HCT116 (cell line): ENCODE measurements around the gene TXLNB. TPM values are rescaled to one million over a fixed set of nuclear protein-coding genes. Genes with fewer than 3 reads are reported as not detected.

Experiments
- ATAC-seq: fragments of 200-7000 bp; cut with Tn5 transposase; 2 replicates; pipeline ENCODE4 v1.9.1; 2020; ENCODE audit warnings: mild to moderate bottlenecking, moderate library complexity
- BruUV-seq: library from RNA; stranded (reverse); fragments of 400-500 nt; replicated peaks from 2 replicates; lab custom pipeline; 2021; lab: Mats Ljungman, UMichigan
- CTCF ChIA-PET: fragments of 300-600 bp; sonication (Branson Sonifier 250); formaldehyde crosslinking; loops from one replicate; lab custom pipeline; 2021; ENCODE audit warnings: antibody characterized with exemption; lab: Charles Lee
- POLR2A ChIA-PET: fragments of 300-600, 350-600 bp; sonication (Branson Sonifier 250); formaldehyde crosslinking; loops from one replicate; lab custom pipeline; 2021; ENCODE audit warnings: antibody characterized with exemption; lab: Charles Lee
- RAD21 ChIA-PET, 2 experiments: fragments of 300-600 bp; sonication (Branson Sonifier 250); formaldehyde crosslinking; loops; one replicate each; lab custom pipeline; 2023; ENCODE audit warnings: low total read pairs in 2 of 2; ENCODE audit not compliant: uncharacterized antibody in 2 of 2, unreplicated experiment in 2 of 2, low non-redundant PET in 1 of 2; lab: Charles Lee
- DNase-seq: peaks from one replicate; pipeline ENCODE4 v3.0.0-alpha.2; 2010; ENCODE audit warnings: low read depth, low spot score
- H2AFZ ChIP-seq: fragments of 200-600 bp; shearing (Covaris generic), sonication (generic); 2 replicates; pipeline ENCODE4 v1.6.1; 2017; ENCODE audit warnings: low read depth, mixed run types, mixed read lengths, antibody characterized with exemption, low read length; ENCODE audit not compliant: poor library complexity, severe bottlenecking
- H3K27ac ChIP-seq: 2 replicates; pipeline ENCODE4 v1.5.1; 2012; ENCODE audit warnings: low read depth, low read length
- H3K27me3 ChIP-seq: fragments of 200-600 bp; sonication (generic); 2 replicates; pipeline ENCODE4 v1.6.1; 2016; ENCODE audit warnings: mixed run types, low read length, mixed read lengths; ENCODE audit not compliant: insufficient read depth
- H3K36me3 ChIP-seq, 2 experiments: fragments of 200-500 bp in 1 of 2; fragments of 200-600 bp in 1 of 2; sonication (Bioruptor generic) in 1 of 2; sonication (generic) in 1 of 2; 2 replicates each; pipeline versions ENCODE4 v1.5.1 to v1.6.1; 2014 to 2016; ENCODE audit warnings: low read length in 2 of 2, inconsistent platforms in 1 of 2, mixed read lengths in 1 of 2, mixed run types in 1 of 2; ENCODE audit not compliant: insufficient read depth in 2 of 2, control insufficient read depth in 1 of 2
- H3K4me1 ChIP-seq, 2 experiments: fragments of 200-600 bp in 1 of 2; sonication (generic) in 1 of 2; 2 replicates each; pipeline versions ENCODE4 v1.5.1 to v1.6.1; 2012 to 2017; ENCODE audit warnings: low read length in 2 of 2, inconsistent platforms in 1 of 2, mild to moderate bottlenecking in 1 of 2, mixed read lengths in 1 of 2, mixed run types in 1 of 2, moderate library complexity in 1 of 2; ENCODE audit not compliant: insufficient read depth in 2 of 2, control insufficient read depth in 1 of 2
- H3K4me2 ChIP-seq: fragments of 200-600 bp; sonication (generic); 2 replicates; pipeline ENCODE4 v1.6.1; 2017; ENCODE audit warnings: mixed run types, low read length, mixed read lengths
- H3K4me3 ChIP-seq, 2 experiments: fragments of 200-600 bp in 1 of 2; sonication (generic) in 1 of 2; replicated peaks in 1 of 2; 2 replicates each; pipeline ENCODE4 v1.5.1; 2011 to 2016; ENCODE audit warnings: low read length in 2 of 2, control low read depth in 1 of 2, low read depth in 1 of 2, mild to moderate bottlenecking in 1 of 2, mixed read lengths in 1 of 2, mixed run types in 1 of 2
- H3K79me2 ChIP-seq: fragments of 200-600 bp; sonication (generic); 2 replicates; pipeline ENCODE4 v1.6.1; 2017; ENCODE audit warnings: mild to moderate bottlenecking, mixed run types, low read length, moderate library complexity, mixed read lengths; ENCODE audit not compliant: insufficient read depth
- H3K9ac ChIP-seq: fragments of 200-600 bp; sonication (generic); 2 replicates; pipeline ENCODE4 v1.6.1; 2016; ENCODE audit warnings: low read length, mixed read lengths
- H3K9me2 ChIP-seq: fragments of 200-600 bp; sonication (generic), shearing (Covaris generic); 2 replicates; pipeline ENCODE4 v1.6.1; 2017; ENCODE audit warnings: mixed run types, mild to moderate bottlenecking, moderate library complexity; ENCODE audit not compliant: insufficient read depth
- H3K9me3 ChIP-seq, 2 experiments: fragments of 200-500 bp in 1 of 2; fragments of 200-600 bp in 1 of 2; sonication (Bioruptor generic) in 1 of 2; sonication (generic) in 1 of 2; 2 replicates each; pipeline ENCODE4 v1.6.1; 2014 to 2017; ENCODE audit warnings: low read length in 2 of 2, mixed read lengths in 2 of 2, inconsistent platforms in 1 of 2, low read depth in 1 of 2, mild to moderate bottlenecking in 1 of 2, mixed run types in 1 of 2, moderate library complexity in 1 of 2; ENCODE audit not compliant: control insufficient read depth in 1 of 2, insufficient read depth in 1 of 2
- H4K20me1 ChIP-seq: fragments of 200-600 bp; sonication (generic), shearing (Covaris generic); 2 replicates; pipeline ENCODE4 v1.6.1; 2017; ENCODE audit warnings: mixed run types, mild to moderate bottlenecking, moderate library complexity; ENCODE audit not compliant: insufficient read depth
- ATF3 ChIP-seq: IDR thresholded peaks from 2 replicates; pipeline ENCODE4 v1.6.1; 2012
- EZH2 ChIP-seq: fragments of 200-600 bp; sonication (generic); IDR thresholded peaks from 2 replicates; pipeline ENCODE4 v1.6.1; 2017; ENCODE audit warnings: antibody characterized with exemption, mixed run types
- EZH2phosphoT487 ChIP-seq: fragments of 200-600 bp; IDR thresholded peaks from 2 replicates; pipeline ENCODE4 v1.6.1; 2018; ENCODE audit warnings: antibody characterized with exemption, borderline replicate concordance
- RAD21 ChIP-seq: IDR thresholded peaks from 2 replicates; pipeline ENCODE4 v1.6.1; 2012; ENCODE audit warnings: low read depth, mild to moderate bottlenecking
- SRF ChIP-seq: IDR thresholded peaks from 2 replicates; pipeline ENCODE4 v1.6.1; 2012; ENCODE audit warnings: low read depth
- TCF7L2 ChIP-seq: IDR thresholded peaks from 2 replicates; pipeline ENCODE4 v1.7.0; 2011; ENCODE audit warnings: borderline replicate concordance, inconsistent platforms; ENCODE audit not compliant: insufficient read depth, insufficient read length; ENCODE audit errors: extremely low read depth
- ZBTB33 ChIP-seq: IDR thresholded peaks from 2 replicates; pipeline ENCODE4 v1.6.1; 2011; ENCODE audit warnings: mild to moderate bottlenecking, low read length, moderate library complexity; ENCODE audit not compliant: insufficient replicate concordance; ENCODE audit errors: extremely low read depth
- ZFX ChIP-seq: fragments of 450-650 bp; IDR thresholded peaks from 2 replicates; pipeline ENCODE4 v1.6.1; 2017
- ZNF274 ChIP-seq: fragments of 200-500 bp; sonication (Bioruptor generic); IDR thresholded peaks from 2 replicates; pipeline ENCODE4 v1.6.1; 2014; ENCODE audit warnings: mild to moderate bottlenecking, low read depth, low read length, inconsistent platforms
- intact Hi-C: fragments of 100-400 bp; cut with micrococcal nuclease; formaldehyde crosslinking; loops from 2 replicates; pipeline ENCODE4 v1.10.0; 2022
- total RNA-seq: library from RNA; stranded (reverse); gene quantifications from one replicate; pipeline ENCODE4 v1.2.1, GENCODE V29; 2021; ENCODE audit not compliant: unreplicated experiment
- TF ChIP-seq, protein P1 (sequence below): IDR thresholded peaks from 2 replicates; pipeline ENCODE4 v1.6.1; 2012
- TF ChIP-seq, protein P2 (sequence below), 3 experiments: fragments of 200-600 bp in 1 of 3; sonication (generic) in 1 of 3; IDR thresholded peaks in 2 of 3; conservative IDR thresholded peaks in 1 of 3; 2 replicates each; pipeline ENCODE4 v1.5.1; 2012 to 2017; ENCODE audit warnings: low read depth in 2 of 3, low read length in 2 of 3, antibody characterized with exemption in 1 of 3, borderline replicate concordance in 1 of 3, control low read depth in 1 of 3, mild to moderate bottlenecking in 1 of 3, mixed read lengths in 1 of 3, mixed run types in 1 of 3, moderate library complexity in 1 of 3; ENCODE audit not compliant: insufficient read depth in 1 of 3

TXLNB gene
- total RNA-seq, 1 experiment from 2014 or later, result 0.05 TPM

DNA sequence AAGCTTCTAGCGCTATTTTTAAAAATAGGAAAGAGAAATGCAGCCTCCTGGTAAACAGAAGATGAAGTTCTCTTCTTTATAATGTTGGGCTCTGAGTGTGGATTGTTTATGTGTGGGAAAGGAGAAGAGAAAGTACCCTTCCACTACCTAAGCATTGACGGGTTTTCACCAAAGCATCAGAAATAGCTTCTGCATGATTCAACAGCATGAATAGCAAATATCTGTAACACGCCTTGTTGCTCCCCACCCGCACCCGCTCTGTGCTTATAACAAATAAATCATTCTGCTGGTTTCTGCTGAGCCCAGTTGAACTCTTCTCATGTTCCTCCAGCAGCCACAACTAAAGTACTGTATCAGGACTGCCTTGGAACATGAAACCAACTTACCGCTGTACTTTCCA is 20.7 kb downstream of the TXLNB start:
- no TSS peak for BruUV-seq
- ATAC-seq, result no peak
- H3K9me3 ChIP-seq, result no peaks in the 10 kb centered on the region
- ChIA-PET POLR2A (no interaction called here), RAD21 (no interaction called here), CTCF (interaction anchor here (1.0 kb wide), 1 partner anchor 93 kb away, joined by 3 read pairs; no protein-coding TSS in a partner anchor)
- intact Hi-C loops, result no loop called here
- no peaks in the 10 kb centered on the region for H3K36me3 ChIP-seq
- DNase-seq, result no peak
- H2AFZ ChIP-seq, result no peak overlapping the region
- no peaks in the 10 kb centered on the region for H3K27me3 ChIP-seq
- 0 out of 2 replicates have a peak overlapping the region, but pooled peaks have one; percentile 10 for H3K4me2 ChIP-seq
- H3K4me1 ChIP-seq, result no peaks in the 10 kb centered on the region
- H4K20me1 ChIP-seq, result no peaks in the 10 kb centered on the region
- no peak overlapping the region for H3K9ac ChIP-seq
- H3K9me2 ChIP-seq, result no peaks in the 10 kb centered on the region
- H3K79me2 ChIP-seq, result no peaks in the 10 kb centered on the region
- no peak overlapping the region for H3K4me3 ChIP-seq
- no peak overlapping the region for H3K27ac ChIP-seq
- TF ChIP-seq EZH2phosphoT487 (no peak), ATF3 (no peak), ZFX (no peak), RAD21 (no peak), EZH2 (no peak), SRF (no peak), ZNF274 (no peak), ZBTB33 (no peak), TCF7L2 (no peak)
- TF ChIP-seq, protein P1, sequence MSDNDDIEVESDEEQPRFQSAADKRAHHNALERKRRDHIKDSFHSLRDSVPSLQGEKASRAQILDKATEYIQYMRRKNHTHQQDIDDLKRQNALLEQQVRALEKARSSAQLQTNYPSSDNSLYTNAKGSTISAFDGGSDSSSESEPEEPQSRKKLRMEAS, result no peak
- TF ChIP-seq, protein P2, sequence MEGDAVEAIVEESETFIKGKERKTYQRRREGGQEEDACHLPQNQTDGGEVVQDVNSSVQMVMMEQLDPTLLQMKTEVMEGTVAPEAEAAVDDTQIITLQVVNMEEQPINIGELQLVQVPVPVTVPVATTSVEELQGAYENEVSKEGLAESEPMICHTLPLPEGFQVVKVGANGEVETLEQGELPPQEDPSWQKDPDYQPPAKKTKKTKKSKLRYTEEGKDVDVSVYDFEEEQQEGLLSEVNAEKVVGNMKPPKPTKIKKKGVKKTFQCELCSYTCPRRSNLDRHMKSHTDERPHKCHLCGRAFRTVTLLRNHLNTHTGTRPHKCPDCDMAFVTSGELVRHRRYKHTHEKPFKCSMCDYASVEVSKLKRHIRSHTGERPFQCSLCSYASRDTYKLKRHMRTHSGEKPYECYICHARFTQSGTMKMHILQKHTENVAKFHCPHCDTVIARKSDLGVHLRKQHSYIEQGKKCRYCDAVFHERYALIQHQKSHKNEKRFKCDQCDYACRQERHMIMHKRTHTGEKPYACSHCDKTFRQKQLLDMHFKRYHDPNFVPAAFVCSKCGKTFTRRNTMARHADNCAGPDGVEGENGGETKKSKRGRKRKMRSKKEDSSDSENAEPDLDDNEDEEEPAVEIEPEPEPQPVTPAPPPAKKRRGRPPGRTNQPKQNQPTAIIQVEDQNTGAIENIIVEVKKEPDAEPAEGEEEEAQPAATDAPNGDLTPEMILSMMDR (IDR thresholded peaks at IDR 0.05 in 2 of 3, conservative IDR thresholded peaks at IDR 0.05 in 1 of 3; ENCODE audit: borderline replicate concordance in 1 of 3, insufficient read depth in 1 of 3, low read depth in 2 of 3, low read length in 2 of 3), result no peak
